Bronchial epithelial cell (primary cell): ENCODE measurements around the gene NCAPD2. TPM values are rescaled to one million over a fixed set of nuclear protein-coding genes. Genes with fewer than 3 reads are reported as not detected.
"Not testable (repeated sequence)": the region's sequence is repeated elsewhere in the genome, so short reads cannot be mapped to it uniquely, and the experiment has no call there.

Experiments
- DNase-seq: peaks from one replicate; pipeline ENCODE4 v3.0.0-alpha.2; 2010; ENCODE audit warnings: low read depth
- FAIRE-seq: peaks from 2 replicates; lab custom pipeline; 2011; peaks lifted over from hg19 to GRCh38; lab: Jason Lieb, UNC
- H3K27me3 ChIP-seq: 2 replicates; pipeline ENCODE4 v1.5.1; 2011; ENCODE audit warnings: low read length; ENCODE audit not compliant: control insufficient read depth, insufficient read depth
- H3K36me3 ChIP-seq: 2 replicates; pipeline ENCODE4 v1.5.1; 2011; ENCODE audit warnings: low read length; ENCODE audit not compliant: control insufficient read depth, insufficient read depth
- H3K4me3 ChIP-seq: 2 replicates; pipeline ENCODE4 v1.5.1; 2011; ENCODE audit warnings: mild to moderate bottlenecking, low read depth, low read length, control low read depth
- CTCF ChIP-seq: IDR thresholded peaks from 2 replicates; pipeline ENCODE4 v1.5.1; 2011; ENCODE audit warnings: mild to moderate bottlenecking, moderate library complexity, low read length, control low read depth, inconsistent platforms; ENCODE audit not compliant: insufficient read depth, severe bottlenecking
- total RNA-seq: library from RNA; depleted of rRNA; stranded (reverse); fragments of >200 nt; gene quantifications from 2 replicates; pipeline ENCODE4 v1.2.1, GENCODE V29; 2014

NCAPD2 gene
- total RNA-seq, 1 donor from 2014 or later = 17.9 TPM

GRCh38 chr12:6476489-6476888 is 17.4 kb upstream of the NCAPD2 start:
- DNase-seq = no peak
- Histone ChIP-seq H3K4me3 (no peak overlapping the region), H3K27me3 (peaks cover 2% of the 10 kb centered on the region), H3K36me3 (no peaks in the 10 kb centered on the region)
- TF ChIP-seq CTCF = no peak
- FAIRE-seq = no peak

GRCh38 chr12:6477601-6478377 is 16.1 kb upstream of the NCAPD2 start:
- H3K36me3 ChIP-seq, FAIRE-seq, H3K4me3 ChIP-seq, DNase-seq, H3K27me3 ChIP-seq: not testable (repeated sequence)

GRCh38 chr12:6478416-6478815 is 15.5 kb upstream of the NCAPD2 start:
- H3K36me3 ChIP-seq = no peaks in the 10 kb centered on the region
- no peak overlapping the region for H3K4me3 ChIP-seq
- no peak for TF ChIP-seq CTCF
- FAIRE-seq (no peak), DNase-seq (no peak)
- H3K27me3 ChIP-seq = peaks cover 2% of the 10 kb centered on the region

- no peak for DNase-seq
- TF ChIP-seq CTCF = no peak
- Histone ChIP-seq H3K27me3 (no peaks in the 10 kb centered on the region), H3K36me3 (peaks cover 3% of the 10 kb centered on the region), H3K4me3 (no peak overlapping the region)
- FAIRE-seq = no peak
Measured at GRCh38 chr12:6488240-6488639, 5.7 kb upstream of the NCAPD2 start.

- H3K36me3 ChIP-seq = peaks cover 3% of the 10 kb centered on the region
- H3K4me3 ChIP-seq = no peak overlapping the region
- H3K27me3 ChIP-seq = no peaks in the 10 kb centered on the region
- no peak for TF ChIP-seq CTCF
- no peak for FAIRE-seq
- no peak for DNase-seq
Measured at GRCh38 chr12:6489449-6489848, 4.5 kb upstream of the NCAPD2 start.

GRCh38 chr12:6490673-6491072 is 3.2 kb upstream of the NCAPD2 start:
- H3K36me3 ChIP-seq, FAIRE-seq, H3K27me3 ChIP-seq, H3K4me3 ChIP-seq, DNase-seq: not testable (repeated sequence)
